HCT116 (cell line): Measurements from ENCODE around the gene CSAD.

Experiments
- EGR1 ChIP-seq: IDR thresholded peaks from 2 replicates; pipeline ENCODE4 v1.6.1; 2012; ENCODE audit warnings: low read depth
- ELF1 ChIP-seq: IDR thresholded peaks from 2 replicates; pipeline ENCODE4 v1.6.1; 2012; ENCODE audit warnings: low read depth, borderline replicate concordance
- EZH2 ChIP-seq: fragments of 200-600 bp; sonication (generic); IDR thresholded peaks from 2 replicates; pipeline ENCODE4 v1.6.1; 2017; ENCODE audit warnings: antibody characterized with exemption, mixed run types
- EZH2phosphoT487 ChIP-seq: fragments of 200-600 bp; IDR thresholded peaks from 2 replicates; pipeline ENCODE4 v1.6.1; 2018; ENCODE audit warnings: antibody characterized with exemption, borderline replicate concordance
- POLR2A ChIP-seq: IDR thresholded peaks from 2 replicates; pipeline ENCODE4 v1.7.0; 2011; ENCODE audit warnings: borderline replicate concordance; ENCODE audit not compliant: insufficient read depth, insufficient read length; ENCODE audit errors: extremely low read depth
- POLR2AphosphoS5 ChIP-seq: IDR thresholded peaks from 2 replicates; pipeline ENCODE4 v1.6.1; 2011; ENCODE audit warnings: mild to moderate bottlenecking, low read depth, low read length, moderate library complexity
- TCF7L2 ChIP-seq: IDR thresholded peaks from 2 replicates; pipeline ENCODE4 v1.7.0; 2011; ENCODE audit warnings: borderline replicate concordance, inconsistent platforms; ENCODE audit not compliant: insufficient read depth, insufficient read length; ENCODE audit errors: extremely low read depth
- YY1 ChIP-seq: IDR thresholded peaks from 2 replicates; pipeline ENCODE4 v1.6.1; 2011; ENCODE audit warnings: low read length, low read depth, moderate library complexity, mild to moderate bottlenecking; ENCODE audit not compliant: insufficient replicate concordance; ENCODE audit errors: extremely low read depth
- ZFX ChIP-seq: fragments of 450-650 bp; IDR thresholded peaks from 2 replicates; pipeline ENCODE4 v1.6.1; 2017
- TF ChIP-seq, protein P1 (sequence below), 3 experiments: fragments of 200-600 bp in 1 of 3; sonication (generic) in 1 of 3; IDR thresholded peaks in 2 of 3; conservative IDR thresholded peaks in 1 of 3; 2 replicates each; pipeline ENCODE4 v1.5.1; 2012 to 2017; ENCODE audit warnings: low read depth in 2 of 3, low read length in 2 of 3, antibody characterized with exemption in 1 of 3, borderline replicate concordance in 1 of 3, control low read depth in 1 of 3, mild to moderate bottlenecking in 1 of 3, mixed read lengths in 1 of 3, mixed run types in 1 of 3, moderate library complexity in 1 of 3; ENCODE audit not compliant: insufficient read depth in 1 of 3
- TF ChIP-seq, protein P2 (sequence below): IDR thresholded peaks from 2 replicates; pipeline ENCODE4 v1.6.1; 2011; ENCODE audit warnings: mild to moderate bottlenecking, low read length, moderate library complexity; ENCODE audit not compliant: insufficient replicate concordance; ENCODE audit errors: extremely low read depth
- TF ChIP-seq, protein P3 (sequence below): IDR thresholded peaks from 2 replicates; pipeline ENCODE4 v1.6.1; 2012; ENCODE audit warnings: low read depth

DNA sequence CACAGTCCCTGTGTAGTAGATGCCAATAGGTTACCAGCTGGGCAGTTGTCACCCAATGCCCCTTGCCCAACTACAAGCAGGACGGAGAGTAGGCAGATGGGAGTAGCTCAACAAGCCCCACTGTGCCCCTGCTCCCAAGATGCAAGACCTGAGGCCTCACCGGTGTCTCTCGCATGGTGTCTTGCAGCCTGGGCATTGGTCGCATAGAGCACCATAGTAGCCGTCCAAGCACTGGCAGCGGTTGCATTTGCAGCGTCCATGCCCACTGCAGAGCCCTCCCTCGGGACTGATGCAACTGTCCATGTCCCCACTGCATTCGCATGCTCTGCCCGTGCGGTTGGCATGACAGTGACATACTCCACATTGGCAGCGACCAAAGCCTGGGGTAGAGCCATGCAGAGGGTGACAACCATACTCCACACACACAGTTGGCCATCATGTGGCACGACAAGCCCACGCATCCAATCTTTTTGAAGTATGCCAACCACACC is 11.9 kb upstream of the CSAD start:
- TF ChIP-seq, protein P1, sequence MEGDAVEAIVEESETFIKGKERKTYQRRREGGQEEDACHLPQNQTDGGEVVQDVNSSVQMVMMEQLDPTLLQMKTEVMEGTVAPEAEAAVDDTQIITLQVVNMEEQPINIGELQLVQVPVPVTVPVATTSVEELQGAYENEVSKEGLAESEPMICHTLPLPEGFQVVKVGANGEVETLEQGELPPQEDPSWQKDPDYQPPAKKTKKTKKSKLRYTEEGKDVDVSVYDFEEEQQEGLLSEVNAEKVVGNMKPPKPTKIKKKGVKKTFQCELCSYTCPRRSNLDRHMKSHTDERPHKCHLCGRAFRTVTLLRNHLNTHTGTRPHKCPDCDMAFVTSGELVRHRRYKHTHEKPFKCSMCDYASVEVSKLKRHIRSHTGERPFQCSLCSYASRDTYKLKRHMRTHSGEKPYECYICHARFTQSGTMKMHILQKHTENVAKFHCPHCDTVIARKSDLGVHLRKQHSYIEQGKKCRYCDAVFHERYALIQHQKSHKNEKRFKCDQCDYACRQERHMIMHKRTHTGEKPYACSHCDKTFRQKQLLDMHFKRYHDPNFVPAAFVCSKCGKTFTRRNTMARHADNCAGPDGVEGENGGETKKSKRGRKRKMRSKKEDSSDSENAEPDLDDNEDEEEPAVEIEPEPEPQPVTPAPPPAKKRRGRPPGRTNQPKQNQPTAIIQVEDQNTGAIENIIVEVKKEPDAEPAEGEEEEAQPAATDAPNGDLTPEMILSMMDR (IDR thresholded peaks at IDR 0.05 in 2 of 3, conservative IDR thresholded peaks at IDR 0.05 in 1 of 3; ENCODE audit: borderline replicate concordance in 1 of 3, insufficient read depth in 1 of 3, low read depth in 2 of 3, low read length in 2 of 3): no peak
- no peak for TF ChIP-seq TCF7L2
- no peak for TF ChIP-seq POLR2A
- no peak for TF ChIP-seq ELF1
- no peak for TF ChIP-seq ZFX
- TF ChIP-seq POLR2AphosphoS5: no peak; the same call in 1 of the 2 replicates
- no peak for TF ChIP-seq YY1
- TF ChIP-seq EZH2phosphoT487: no peak
- TF ChIP-seq, protein P2, sequence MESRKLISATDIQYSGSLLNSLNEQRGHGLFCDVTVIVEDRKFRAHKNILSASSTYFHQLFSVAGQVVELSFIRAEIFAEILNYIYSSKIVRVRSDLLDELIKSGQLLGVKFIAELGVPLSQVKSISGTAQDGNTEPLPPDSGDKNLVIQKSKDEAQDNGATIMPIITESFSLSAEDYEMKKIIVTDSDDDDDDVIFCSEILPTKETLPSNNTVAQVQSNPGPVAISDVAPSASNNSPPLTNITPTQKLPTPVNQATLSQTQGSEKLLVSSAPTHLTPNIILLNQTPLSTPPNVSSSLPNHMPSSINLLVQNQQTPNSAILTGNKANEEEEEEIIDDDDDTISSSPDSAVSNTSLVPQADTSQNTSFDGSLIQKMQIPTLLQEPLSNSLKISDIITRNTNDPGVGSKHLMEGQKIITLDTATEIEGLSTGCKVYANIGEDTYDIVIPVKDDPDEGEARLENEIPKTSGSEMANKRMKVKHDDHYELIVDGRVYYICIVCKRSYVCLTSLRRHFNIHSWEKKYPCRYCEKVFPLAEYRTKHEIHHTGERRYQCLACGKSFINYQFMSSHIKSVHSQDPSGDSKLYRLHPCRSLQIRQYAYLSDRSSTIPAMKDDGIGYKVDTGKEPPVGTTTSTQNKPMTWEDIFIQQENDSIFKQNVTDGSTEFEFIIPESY: no peak
- TF ChIP-seq EZH2: no peak
- no peak for TF ChIP-seq EGR1
- TF ChIP-seq, protein P3, sequence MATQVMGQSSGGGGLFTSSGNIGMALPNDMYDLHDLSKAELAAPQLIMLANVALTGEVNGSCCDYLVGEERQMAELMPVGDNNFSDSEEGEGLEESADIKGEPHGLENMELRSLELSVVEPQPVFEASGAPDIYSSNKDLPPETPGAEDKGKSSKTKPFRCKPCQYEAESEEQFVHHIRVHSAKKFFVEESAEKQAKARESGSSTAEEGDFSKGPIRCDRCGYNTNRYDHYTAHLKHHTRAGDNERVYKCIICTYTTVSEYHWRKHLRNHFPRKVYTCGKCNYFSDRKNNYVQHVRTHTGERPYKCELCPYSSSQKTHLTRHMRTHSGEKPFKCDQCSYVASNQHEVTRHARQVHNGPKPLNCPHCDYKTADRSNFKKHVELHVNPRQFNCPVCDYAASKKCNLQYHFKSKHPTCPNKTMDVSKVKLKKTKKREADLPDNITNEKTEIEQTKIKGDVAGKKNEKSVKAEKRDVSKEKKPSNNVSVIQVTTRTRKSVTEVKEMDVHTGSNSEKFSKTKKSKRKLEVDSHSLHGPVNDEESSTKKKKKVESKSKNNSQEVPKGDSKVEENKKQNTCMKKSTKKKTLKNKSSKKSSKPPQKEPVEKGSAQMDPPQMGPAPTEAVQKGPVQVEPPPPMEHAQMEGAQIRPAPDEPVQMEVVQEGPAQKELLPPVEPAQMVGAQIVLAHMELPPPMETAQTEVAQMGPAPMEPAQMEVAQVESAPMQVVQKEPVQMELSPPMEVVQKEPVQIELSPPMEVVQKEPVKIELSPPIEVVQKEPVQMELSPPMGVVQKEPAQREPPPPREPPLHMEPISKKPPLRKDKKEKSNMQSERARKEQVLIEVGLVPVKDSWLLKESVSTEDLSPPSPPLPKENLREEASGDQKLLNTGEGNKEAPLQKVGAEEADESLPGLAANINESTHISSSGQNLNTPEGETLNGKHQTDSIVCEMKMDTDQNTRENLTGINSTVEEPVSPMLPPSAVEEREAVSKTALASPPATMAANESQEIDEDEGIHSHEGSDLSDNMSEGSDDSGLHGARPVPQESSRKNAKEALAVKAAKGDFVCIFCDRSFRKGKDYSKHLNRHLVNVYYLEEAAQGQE: no peak
